IPS-18a (cell line): ENCODE measurements around the gene RAB13.

ENCODE experiments used
- H3K27ac ChIP-seq: one replicate; pipeline ENCODE4 v1.5.1; 2013; ENCODE audit warnings: low read length
- H3K27me3 ChIP-seq: one replicate; pipeline ENCODE4 v1.6.1; 2013; ENCODE audit warnings: mild to moderate bottlenecking, low read length; ENCODE audit not compliant: control insufficient read depth, insufficient read depth
- H3K36me3 ChIP-seq: one replicate; pipeline ENCODE4 v1.6.1; 2013; ENCODE audit warnings: low read depth, low read length; ENCODE audit not compliant: control insufficient read depth
- H3K4me1 ChIP-seq: one replicate; pipeline ENCODE4 v1.6.1; 2013; ENCODE audit warnings: low read depth, low read length; ENCODE audit not compliant: control insufficient read depth
- H3K4me3 ChIP-seq: one replicate; pipeline ENCODE4 v1.5.1; 2013; ENCODE audit warnings: low read length
- H3K9ac ChIP-seq: one replicate; pipeline ENCODE4 v1.6.1; 2013; ENCODE audit warnings: mild to moderate bottlenecking, low read length, moderate library complexity
- H3K9me3 ChIP-seq: one replicate; pipeline ENCODE4 v1.6.1; 2013; ENCODE audit warnings: low read depth, low read length; ENCODE audit not compliant: control insufficient read depth

The RAB13 gene

GRCh38 chr1:153976819-153977249 is 9.3 kb downstream of the RAB13 start:
- peaks cover 3% of the 10 kb centered on the region for H3K4me1 ChIP-seq
- no peaks in the 10 kb centered on the region for H3K9me3 ChIP-seq
- peaks cover 24% of the 10 kb centered on the region for H3K36me3 ChIP-seq
- H3K27me3 ChIP-seq, result no peaks in the 10 kb centered on the region
- H3K27ac ChIP-seq, result peak overlapping the region; percentile 3
- peak overlapping the region; percentile 81 for H3K4me3 ChIP-seq
- H3K9ac ChIP-seq, result peak overlapping the region; percentile 80

- Histone ChIP-seq H3K4me3 (no peak overlapping the region), H3K9me3 (no peaks in the 10 kb centered on the region), H3K36me3 (peaks cover 19% of the 10 kb centered on the region), H3K9ac (no peak overlapping the region), H3K27me3 (no peaks in the 10 kb centered on the region), H3K27ac (no peak overlapping the region), H3K4me1 (peaks cover 8% of the 10 kb centered on the region)
These were observed 12.6 kb downstream of the RAB13 start for GRCh38 chr1:153973525-153973924.

- Histone ChIP-seq H3K4me1 (peaks cover 10% of the 10 kb centered on the region), H3K36me3 (peaks cover 19% of the 10 kb centered on the region)
These were observed 13.1 kb downstream of the RAB13 start for GRCh38 chr1:153973071-153973470.

GRCh38 chr1:153970346-153970745 is 15.8 kb downstream of the RAB13 start:
- Histone ChIP-seq H3K27me3 (no peaks in the 10 kb centered on the region), H3K27ac (no peak overlapping the region), H3K36me3 (peaks cover 14% of the 10 kb centered on the region), H3K4me3 (no peak overlapping the region), H3K4me1 (peaks cover 11% of the 10 kb centered on the region), H3K9me3 (no peaks in the 10 kb centered on the region), H3K9ac (no peak overlapping the region)

More at GRCh38 chr1:153973071-153973470, 13.1 kb downstream of the RAB13 start:
- H3K9ac ChIP-seq, result no peak overlapping the region
- no peak overlapping the region for H3K4me3 ChIP-seq
- H3K27me3 ChIP-seq, result no peaks in the 10 kb centered on the region
- no peak overlapping the region for H3K27ac ChIP-seq
- H3K9me3 ChIP-seq, result no peaks in the 10 kb centered on the region

- Histone ChIP-seq H3K4me3 (peak overlapping the region; percentile 86), H3K9ac (peak overlapping the region; percentile 95), H3K27ac (no peak overlapping the region), H3K9me3 (no peaks in the 10 kb centered on the region), H3K36me3 (peaks cover 3% of the 10 kb centered on the region), H3K27me3 (no peaks in the 10 kb centered on the region), H3K4me1 (peaks cover 11% of the 10 kb centered on the region)
These were observed 17.2 kb downstream of the RAB13 start for GRCh38 chr1:153968972-153969371.

GRCh38 chr1:153968408-153968807 is 17.7 kb downstream of the RAB13 start:
- peak overlapping the region; percentile 90 for H3K27ac ChIP-seq
- H3K4me3 ChIP-seq, result peak overlapping the region; percentile 86
- peak overlapping the region; percentile 95 for H3K9ac ChIP-seq
- no peaks in the 10 kb centered on the region for H3K36me3 ChIP-seq
- H3K4me1 ChIP-seq, result peaks cover 11% of the 10 kb centered on the region
- H3K9me3 ChIP-seq, result no peaks in the 10 kb centered on the region
- H3K27me3 ChIP-seq, result no peaks in the 10 kb centered on the region

GRCh38 chr1:153968000-153968363 is 18.2 kb downstream of the RAB13 start:
- H3K4me3 ChIP-seq, result peak overlapping the region; percentile 86
- no peaks in the 10 kb centered on the region for H3K9me3 ChIP-seq
- peaks cover 11% of the 10 kb centered on the region for H3K4me1 ChIP-seq
- peak overlapping the region; percentile 95 for H3K9ac ChIP-seq
- no peaks in the 10 kb centered on the region for H3K36me3 ChIP-seq
- no peaks in the 10 kb centered on the region for H3K27me3 ChIP-seq
- H3K27ac ChIP-seq, result peak overlapping the region; percentile 90

- peaks cover 11% of the 10 kb centered on the region for H3K4me1 ChIP-seq
- H3K27me3 ChIP-seq, result no peaks in the 10 kb centered on the region
These were observed 18.8 kb downstream of the RAB13 start, which contains the start of gene CREB3L4 for GRCh38 chr1:153967107-153967999. Gene CREB3L4 (plus strand): TSS chr1:153967902. CDS start chr1:153968526, 624 bp downstream.

GRCh38 chr1:153963850-153964331 is 22.2 kb downstream of the RAB13 start:
- H3K27ac ChIP-seq, result peak overlapping the region; percentile 88
- H3K36me3 ChIP-seq, result peaks cover 20% of the 10 kb centered on the region
- peak overlapping the region; percentile 96 for H3K4me3 ChIP-seq
- H3K27me3 ChIP-seq, result no peaks in the 10 kb centered on the region
- peak overlapping the region; percentile 95 for H3K9ac ChIP-seq
- H3K9me3 ChIP-seq, result no peaks in the 10 kb centered on the region
- H3K4me1 ChIP-seq, result peaks cover 19% of the 10 kb centered on the region

More at GRCh38 chr1:153967107-153967999, 18.8 kb downstream of the RAB13 start, which contains the start of gene CREB3L4:
- H3K9ac ChIP-seq, result peak within 1 kb of the TSS; percentile 95
- peak within 1 kb of the TSS; percentile 90 for H3K27ac ChIP-seq
- no peaks in the 10 kb centered on the region for H3K9me3 ChIP-seq
- peak within 1 kb of the TSS; percentile 86 for H3K4me3 ChIP-seq
- H3K36me3 ChIP-seq, result no peaks in the 10 kb centered on the region

GRCh38 chr1:153963030-153963849 is 22.9 kb downstream of the RAB13 start, which contains the start of gene SLC39A1:
Gene SLC39A1 (minus strand): TSS chr1:153963537. CDS start chr1:153962715, 822 bp downstream.
- peak within 1 kb of the TSS; percentile 88 for H3K27ac ChIP-seq
- H3K9ac ChIP-seq, result peak within 1 kb of the TSS; percentile 95
- peak within 1 kb of the TSS; percentile 96 for H3K4me3 ChIP-seq
- H3K27me3 ChIP-seq, result no peaks in the 10 kb centered on the region
- H3K4me1 ChIP-seq, result peaks cover 12% of the 10 kb centered on the region
- H3K36me3 ChIP-seq, result peaks cover 20% of the 10 kb centered on the region
- no peaks in the 10 kb centered on the region for H3K9me3 ChIP-seq
